Retina (tissue), 1 donor: Measurements from ENCODE around the gene DYNC2H1.

ENCODE experiments used
- DNase-seq: peaks from one replicate; pipeline ENCODE4 v3.0.0-alpha.2; 2016

The DYNC2H1 gene, protein sequence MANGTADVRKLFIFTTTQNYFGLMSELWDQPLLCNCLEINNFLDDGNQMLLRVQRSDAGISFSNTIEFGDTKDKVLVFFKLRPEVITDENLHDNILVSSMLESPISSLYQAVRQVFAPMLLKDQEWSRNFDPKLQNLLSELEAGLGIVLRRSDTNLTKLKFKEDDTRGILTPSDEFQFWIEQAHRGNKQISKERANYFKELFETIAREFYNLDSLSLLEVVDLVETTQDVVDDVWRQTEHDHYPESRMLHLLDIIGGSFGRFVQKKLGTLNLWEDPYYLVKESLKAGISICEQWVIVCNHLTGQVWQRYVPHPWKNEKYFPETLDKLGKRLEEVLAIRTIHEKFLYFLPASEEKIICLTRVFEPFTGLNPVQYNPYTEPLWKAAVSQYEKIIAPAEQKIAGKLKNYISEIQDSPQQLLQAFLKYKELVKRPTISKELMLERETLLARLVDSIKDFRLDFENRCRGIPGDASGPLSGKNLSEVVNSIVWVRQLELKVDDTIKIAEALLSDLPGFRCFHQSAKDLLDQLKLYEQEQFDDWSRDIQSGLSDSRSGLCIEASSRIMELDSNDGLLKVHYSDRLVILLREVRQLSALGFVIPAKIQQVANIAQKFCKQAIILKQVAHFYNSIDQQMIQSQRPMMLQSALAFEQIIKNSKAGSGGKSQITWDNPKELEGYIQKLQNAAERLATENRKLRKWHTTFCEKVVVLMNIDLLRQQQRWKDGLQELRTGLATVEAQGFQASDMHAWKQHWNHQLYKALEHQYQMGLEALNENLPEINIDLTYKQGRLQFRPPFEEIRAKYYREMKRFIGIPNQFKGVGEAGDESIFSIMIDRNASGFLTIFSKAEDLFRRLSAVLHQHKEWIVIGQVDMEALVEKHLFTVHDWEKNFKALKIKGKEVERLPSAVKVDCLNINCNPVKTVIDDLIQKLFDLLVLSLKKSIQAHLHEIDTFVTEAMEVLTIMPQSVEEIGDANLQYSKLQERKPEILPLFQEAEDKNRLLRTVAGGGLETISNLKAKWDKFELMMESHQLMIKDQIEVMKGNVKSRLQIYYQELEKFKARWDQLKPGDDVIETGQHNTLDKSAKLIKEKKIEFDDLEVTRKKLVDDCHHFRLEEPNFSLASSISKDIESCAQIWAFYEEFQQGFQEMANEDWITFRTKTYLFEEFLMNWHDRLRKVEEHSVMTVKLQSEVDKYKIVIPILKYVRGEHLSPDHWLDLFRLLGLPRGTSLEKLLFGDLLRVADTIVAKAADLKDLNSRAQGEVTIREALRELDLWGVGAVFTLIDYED (N-terminal part only)

DNA sequence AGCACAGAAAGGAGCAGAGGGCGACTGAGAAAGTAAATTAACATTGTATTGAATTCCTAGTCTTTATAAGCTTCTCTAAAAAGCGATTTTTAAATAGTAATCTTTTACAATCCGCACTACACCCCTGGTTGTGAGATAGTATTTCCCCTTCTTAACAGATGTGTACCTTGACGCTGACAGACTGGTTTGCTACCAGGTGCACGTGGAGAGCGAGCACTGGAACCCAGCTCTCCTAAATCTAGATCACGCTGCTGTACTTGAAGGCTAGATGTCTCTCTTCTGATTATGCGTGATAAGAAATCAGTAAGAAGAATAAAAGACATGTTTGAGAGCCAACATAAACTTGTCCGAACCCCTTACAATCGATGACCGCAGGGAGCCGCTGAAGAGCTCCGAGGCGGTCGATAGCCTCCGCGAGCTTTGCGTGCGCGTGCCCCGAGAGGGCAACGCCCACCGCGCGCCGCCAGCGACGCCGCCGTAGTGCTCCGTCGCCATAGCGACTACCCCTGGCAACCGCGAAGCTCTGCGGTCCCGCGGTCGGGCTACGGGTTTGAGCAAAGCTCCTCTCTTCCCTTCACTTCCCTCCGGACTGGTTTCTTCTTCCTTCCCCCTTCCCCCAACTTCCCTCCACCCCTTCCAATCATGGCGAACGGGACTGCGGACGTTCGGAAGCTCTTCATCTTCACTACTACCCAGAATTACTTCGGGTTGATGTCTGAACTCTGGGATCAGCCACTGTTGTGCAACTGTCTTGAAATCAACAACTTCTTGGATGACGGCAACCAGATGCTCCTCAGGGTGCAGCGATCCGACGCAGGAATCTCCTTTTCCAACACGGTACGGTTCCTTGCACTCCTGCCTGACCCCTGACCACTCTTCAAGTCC, at the start of gene DYNC2H1:
Gene DYNC2H1 (plus strand): TSS at position 494 of the 885 bp plus-strand sequence. CDS start 149 bp downstream, at position 643.
- peak; percentile 95 for DNase-seq

DNA sequence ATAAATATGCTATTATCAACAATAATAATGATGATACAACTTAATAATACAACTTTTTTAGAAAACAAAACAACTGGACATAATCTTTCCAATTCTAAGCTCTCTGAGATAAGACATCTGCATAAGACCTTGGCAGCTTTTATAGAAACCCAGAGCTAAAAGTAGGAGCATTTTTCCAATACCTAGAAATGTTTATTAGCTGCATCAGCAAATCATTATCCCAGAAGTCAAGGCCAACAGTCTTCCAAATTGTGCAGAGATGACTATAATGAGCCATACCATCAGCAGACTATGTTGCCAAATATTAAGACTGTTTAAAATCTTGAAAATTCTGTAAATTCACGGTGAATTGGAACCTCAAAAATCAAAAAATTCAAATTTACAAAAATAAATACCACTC, 47.6 kb upstream of the DYNC2H1 start:
- no peak for DNase-seq

DNA sequence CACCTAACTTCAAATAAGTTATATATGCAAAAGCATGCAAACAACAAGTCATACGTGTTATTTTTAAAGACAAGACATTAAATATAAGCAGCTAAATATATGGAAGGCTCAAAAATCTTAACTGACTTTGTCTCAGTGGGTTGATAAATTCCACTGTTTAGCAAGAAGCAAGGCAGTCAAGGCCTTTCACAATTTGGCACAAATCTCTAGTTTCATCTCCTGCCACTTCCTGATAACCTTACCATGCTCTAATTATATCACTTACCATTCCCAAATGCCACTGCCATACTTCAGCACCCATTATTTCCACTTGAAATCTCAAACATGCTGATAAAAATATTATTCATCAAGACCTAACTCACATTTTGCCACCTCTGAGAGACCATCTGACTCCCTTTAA, 42.1 kb upstream of the DYNC2H1 start:
- DNase-seq: no peak

DNA sequence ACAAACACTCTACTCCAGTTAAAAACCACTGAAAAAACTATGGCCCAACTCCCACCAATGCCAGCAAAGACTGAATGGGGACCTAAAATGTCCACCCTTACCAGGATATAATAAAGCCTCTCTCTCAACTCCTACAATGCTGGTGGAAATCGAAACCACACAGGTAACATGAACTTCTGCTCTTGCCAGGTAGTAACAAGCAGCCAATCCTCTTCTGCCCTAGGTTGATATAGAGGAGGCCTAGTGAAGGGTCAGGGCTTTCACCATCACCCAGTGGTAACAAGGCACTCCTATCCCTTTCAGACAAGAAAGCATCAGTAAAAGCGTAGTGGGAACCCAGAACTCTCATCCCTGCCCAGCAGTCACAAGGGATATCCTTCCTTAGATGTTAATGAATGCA, 39.9 kb upstream of the DYNC2H1 start:
- DNase-seq: no peak

DNA sequence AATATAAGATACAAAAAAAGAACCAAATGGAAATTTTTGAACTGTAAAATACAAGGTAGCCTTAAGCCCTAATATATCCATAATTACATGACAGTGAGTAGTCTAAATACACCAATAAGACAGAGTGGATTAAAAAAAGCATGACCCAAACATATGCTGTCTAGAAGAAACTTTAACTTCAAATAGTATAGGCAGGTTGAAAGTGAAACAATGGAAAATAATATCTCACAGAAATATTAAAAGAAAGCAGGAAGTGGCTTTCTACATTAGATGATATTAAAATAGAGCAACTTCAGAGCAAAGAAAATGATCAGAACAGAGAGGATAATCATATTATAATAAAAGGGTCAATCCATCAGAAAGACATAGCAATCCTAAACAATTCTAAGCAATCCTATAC, 39.1 kb upstream of the DYNC2H1 start:
- DNase-seq: no peak

DNA sequence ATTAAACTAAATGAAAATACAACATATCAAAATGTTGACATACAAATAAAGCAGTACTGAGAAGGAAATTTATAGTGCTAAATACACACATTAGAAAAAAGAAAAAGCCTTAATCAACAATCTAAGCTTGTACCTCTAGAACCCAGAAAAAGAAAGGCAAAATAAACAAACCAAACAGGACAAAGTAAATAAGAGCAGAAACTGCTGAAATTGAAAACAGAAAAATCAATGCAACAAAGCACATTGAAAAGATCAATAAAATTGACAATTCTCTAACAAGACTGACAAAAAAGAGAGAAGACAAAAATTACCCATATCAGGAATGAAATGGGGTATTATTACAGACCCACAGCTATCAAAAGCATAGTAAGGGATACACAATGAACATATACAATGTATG, 38.2 kb upstream of the DYNC2H1 start:
- DNase-seq: no peak

DNA sequence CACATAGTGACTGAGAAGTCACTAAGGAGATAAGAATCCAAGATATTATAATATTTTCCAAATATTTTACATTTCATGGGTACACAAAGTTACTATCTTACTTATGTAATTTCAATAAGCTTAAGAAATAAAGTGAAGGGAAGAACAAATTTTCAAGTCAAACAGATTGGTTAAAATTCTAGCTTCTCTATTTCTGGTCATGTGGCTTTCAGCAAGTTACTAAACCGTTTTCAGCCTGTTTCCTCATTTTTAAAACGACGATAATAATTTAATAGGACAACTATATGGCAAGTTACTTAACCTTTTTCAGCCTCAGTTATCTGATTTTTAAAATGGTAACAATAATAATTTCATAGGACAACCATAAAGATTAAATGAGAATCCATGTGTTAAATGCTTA, 32.9 kb upstream of the DYNC2H1 start:
- no peak for DNase-seq

DNA sequence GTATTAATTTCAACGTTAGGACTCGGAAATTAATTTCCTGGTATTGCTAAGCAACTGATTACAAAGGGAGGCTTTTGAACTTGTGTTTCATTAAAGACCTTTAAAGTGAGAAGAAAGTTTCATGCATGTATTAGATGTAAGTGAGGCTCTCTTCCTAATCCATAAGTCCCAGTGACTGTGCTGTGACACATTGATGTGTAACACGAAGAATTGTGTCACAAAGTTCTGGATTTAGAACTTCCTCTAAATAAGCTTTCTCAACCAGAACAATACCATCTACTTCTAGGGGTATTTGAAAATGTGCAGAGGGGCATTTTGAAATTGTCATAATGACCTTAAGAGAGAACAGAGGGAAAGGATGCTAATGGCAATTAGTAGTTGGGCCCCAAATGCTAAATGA, 31.7 kb upstream of the DYNC2H1 start:
- no peak for DNase-seq

DNA sequence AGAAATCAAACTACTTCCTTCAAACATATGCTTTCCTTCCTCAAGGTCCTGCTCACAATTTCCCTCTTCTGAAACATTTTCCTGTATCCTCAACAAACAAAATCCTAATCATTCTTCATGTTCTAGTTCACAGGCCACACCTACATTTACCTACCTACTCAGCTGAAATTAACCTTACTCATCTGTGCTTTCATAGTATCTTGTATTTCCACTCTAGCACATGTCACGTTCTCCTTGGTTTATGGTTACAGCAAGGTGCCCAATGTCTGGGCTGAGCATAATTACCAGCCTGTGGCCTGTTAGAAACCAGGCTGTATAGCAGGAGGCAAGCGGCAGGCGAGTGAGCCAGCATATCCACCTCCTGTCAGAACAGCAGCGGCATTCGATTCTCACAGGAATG, 30.5 kb upstream of the DYNC2H1 start:
- no peak for DNase-seq

DNA sequence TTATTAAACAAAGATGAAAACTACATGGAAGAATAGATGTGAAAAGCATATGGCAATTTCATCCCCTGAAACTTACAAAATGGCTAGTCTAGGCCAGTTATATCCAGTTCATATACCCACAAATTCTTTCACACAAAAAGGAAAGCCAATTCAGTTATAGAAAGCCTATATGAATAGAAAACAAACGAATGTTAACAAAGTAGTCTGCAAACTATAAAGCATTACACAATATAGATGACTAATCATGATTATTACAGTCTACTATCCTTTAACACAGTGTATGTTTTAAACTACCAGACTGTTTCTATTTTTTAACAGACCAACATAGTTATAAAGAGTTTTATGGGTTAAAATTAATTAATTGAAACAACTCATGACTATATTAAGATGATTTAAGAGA, 29.4 kb upstream of the DYNC2H1 start:
- DNase-seq: no peak

DNA sequence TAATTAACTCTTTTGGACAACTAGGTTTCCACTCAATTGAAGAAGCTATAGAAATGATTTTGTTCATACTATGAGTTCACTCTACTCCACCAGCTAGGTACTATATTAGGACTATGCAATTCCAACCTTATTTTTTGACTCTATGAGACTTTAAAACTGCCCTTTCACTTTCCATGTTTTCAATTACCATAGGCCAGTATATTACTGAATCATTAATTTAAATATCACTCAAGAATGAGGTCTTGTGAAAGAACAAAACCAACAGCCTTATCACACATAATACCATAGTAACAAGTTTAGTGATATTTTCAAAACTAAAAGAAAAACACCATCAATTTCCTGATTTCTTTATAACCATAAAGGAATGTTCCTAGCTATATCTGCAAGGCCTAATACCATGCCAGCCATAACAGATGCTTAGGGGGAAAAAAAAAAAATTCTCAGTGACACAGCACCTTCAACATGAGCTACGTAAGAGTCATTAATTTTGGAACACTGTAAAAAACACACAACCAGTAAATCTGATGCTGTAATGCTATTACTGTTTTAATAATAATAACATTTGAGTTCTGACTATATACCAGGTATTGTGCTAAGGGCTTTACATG, 23.4 kb upstream of the DYNC2H1 start:
- DNase-seq: no peak

DNA sequence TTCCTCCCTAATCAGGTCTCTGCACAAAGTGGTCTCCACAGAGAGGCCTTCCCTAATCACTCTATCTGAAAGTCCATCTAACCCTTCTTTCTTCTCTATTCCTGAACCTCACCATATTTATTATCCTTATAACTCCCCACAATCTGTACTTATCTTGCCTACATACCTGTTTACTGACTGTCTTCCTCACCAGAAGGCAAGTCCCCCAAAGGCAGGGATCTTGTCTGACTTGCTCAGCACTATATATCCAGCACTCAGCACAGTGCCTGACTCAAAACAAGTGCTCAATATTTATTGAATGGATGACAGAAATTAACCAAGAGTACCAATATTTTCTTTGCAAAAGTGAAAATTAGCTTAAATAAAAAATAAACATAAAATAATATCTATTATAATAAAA, 22.8 kb upstream of the DYNC2H1 start:
- no peak for DNase-seq

DNA sequence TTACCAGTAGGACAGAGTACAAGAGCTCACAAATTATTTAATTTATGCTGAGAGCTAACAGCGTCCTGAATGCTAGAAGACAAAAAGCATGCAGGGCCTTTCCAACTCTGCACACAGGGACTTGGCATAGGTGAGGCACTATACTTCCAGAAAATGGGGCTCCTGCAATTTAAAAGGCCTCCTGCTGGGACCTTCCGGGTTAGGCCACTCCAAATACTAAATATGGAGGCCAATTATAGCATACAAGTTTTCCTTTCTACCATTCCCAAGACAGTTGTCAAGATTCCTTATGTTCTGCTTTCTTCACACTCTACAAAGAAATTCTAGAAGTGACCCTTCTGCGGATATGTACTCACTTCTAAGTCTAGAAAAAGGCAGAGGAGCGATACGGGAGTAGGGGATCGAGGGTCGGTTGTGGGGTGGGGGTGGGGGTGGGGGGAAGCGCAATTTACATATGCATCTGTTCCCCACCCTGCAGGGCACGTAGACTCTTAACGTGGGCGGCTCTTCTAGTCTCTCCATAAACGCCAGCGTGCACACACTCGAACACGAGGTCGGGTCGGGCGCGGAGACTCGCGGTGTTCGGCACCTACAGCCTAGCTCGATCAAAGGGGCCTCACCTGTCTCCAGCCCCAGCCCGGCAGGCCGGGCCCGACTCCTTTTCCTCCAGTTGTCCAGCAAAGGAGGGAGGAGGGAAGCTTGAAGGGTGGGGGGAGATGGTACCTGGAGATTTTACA, 18.0 kb upstream of the DYNC2H1 start:
- DNase-seq: peak; percentile 30

DNA sequence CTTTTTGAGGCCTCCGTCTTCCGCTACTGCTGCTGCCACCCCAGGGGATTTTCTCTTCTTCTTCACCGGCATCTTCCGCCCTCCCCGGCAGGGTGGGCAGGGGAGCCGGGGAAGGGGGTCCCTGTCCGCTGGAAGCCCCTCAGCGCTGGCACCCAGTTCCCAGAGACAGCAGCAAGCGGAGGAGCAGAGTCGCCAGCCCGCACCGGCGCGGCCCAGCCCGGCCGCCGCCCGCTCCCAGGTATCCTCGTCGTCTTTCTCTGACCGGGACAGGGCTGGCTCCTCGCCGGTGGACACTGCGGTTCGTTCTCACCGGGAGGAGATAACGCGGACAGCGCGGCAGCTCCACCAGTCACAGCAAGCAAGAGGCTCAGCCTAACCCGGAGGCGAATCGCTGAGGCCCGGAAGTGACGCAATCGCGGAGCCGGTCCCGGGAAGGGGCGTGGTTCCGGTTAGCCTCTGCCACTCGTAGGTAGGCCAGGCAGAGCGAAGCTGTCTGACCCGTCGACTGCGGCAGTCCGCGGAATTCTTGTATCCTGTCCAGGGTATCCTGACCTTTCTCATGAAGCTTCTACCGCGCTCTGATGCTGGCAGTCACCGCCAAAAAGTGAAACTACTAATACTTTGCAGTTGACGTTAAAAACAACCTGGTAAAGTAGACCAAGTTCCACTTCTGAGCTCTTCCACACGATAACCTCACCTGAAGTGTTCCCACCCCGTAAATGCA, 17.3 kb upstream of the DYNC2H1 start, which contains the start of gene DCUN1D5:
Gene DCUN1D5 (minus strand): TSS at position 360 of the 724 bp plus-strand sequence. CDS start 288 bp downstream, at position 72.
- DNase-seq: peak; percentile 97

DNA sequence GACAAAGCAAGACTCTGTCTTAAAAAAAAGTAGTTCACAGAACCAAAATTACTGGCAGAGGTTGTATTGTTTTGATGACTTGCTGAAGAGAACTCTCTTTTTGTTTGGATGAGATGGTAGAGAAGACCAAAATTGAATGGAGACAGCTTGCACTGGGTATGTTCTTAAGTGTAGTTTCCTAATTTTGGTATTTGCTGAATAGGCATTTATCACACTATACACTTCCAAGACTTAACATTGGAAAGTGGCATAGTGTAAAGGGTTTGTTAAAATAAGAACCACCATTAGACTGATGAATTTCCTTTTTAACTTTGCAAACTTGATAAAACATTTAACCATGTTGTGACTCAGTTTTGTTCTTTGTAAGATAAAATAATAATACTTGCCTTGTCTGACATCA, 11.9 kb upstream of the DYNC2H1 start:
- no peak for DNase-seq

DNA sequence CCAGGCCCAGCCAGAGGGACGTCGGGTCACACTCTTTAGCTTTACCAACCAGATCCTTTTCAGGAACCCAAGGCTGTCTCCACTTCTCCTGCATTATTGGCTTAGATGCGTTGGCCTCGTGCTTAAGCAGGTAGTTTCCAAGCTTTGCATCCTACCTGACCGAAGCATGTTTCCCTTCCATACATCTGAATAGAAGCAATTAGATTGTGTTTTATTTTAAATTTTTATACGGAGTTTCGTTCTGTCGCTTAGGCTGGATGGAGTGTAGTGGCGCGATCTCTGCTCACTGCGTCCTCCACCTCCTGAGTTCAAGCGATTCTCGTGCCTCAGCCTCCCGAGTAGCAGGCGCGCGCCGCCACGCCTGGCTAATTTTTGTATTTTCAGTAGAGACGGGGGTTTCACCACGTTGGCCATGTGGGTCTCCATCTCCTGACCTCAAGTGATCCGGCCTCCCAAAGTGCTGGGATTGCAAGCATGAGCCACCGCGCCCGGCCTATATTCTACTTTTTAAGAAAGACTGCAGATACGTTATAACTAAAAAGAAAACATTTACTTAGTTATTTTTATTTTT, 677 bp downstream of the DYNC2H1 start:
- DNase-seq: no peak

DNA sequence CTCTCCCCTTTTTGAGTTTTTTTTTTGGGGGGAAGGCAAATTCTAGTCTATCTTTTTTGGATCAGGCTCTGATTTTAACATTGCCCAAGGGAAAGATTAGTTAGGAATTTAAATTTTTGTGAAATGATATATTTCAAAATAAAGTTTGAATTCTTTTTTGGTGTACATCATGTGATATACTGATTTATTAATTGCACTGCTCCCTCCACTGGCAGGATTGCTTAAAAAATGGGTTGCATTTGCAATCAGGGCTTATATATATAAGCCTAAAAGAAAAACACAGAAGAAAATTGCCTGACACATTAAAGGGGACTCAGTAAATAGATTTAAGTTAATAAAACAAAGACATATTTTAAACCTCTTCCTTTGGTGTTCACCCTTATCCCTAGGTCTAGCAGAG, 1.2 kb downstream of the DYNC2H1 start:
- DNase-seq: no peak

DNA sequence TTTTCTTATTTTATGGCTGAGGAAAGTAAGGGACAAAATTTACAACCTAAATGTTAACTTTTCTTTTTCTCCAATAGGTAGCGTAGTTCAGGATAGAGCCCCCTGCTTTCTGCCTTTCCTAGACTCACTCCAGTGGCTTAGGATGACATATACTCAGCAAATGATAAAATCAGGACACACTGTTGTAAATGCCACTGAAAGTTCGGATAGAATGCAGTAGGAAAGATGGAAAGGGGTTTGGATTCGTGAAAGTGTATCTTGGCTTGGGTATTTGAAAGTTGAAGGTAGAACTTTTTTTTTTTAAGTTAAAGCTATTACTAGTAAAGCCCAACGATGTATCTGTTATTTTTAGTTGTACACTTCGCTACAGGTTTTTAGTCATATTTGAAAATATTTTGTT, 2.2 kb downstream of the DYNC2H1 start:
- DNase-seq: no peak

DNA sequence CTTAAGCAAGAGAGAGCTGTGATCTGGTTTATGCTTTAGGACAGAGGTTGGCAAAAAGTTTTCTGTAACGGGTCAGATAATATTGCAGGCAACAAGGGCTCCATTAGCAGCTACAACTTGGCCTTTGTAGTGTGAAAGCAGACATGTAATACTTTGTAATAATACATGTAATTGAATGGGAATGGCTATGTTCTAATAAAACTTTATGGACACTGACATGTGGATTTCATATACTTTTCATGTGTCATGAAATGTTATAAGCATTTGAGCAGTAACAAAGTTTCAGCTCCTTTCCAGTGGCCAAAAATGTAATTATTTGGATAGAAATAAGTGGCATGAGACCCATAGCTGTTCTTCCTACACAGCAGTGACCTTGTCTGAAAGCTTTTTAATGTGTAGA, 3.1 kb downstream of the DYNC2H1 start:
- no peak for DNase-seq

DNA sequence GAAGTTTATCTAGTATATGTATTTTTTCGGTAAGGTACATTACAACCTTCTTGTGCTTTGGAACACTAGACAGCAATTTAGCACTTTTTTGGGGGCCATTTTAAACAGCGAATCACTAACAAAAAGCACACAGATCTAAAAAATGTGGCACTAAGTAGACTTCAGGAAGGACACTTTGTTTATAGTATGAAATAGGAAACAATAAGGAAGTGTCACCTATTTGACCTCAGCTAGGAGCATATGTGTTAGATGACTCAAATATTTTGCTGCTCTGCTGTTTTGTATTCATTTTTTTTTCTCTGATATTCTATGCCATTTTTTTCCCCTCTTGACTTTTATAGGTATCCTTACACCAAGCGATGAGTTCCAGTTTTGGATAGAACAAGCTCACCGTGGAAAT, 5.6 kb downstream of the DYNC2H1 start:
- no peak for DNase-seq
